GM18951 (cell line): ENCODE results near the gene ESRRB.

Experiments used
- POLR2A ChIP-seq: IDR thresholded peaks from 4 replicates; pipeline ENCODE4 v1.6.1; 2011; ENCODE audit warnings: mild to moderate bottlenecking; ENCODE audit not compliant: insufficient read length, insufficient read depth; ENCODE audit errors: extremely low read depth
- in situ Hi-C: fragments of 300-500 bp; cut with MboI; formaldehyde crosslinking; loops from one replicate; pipeline ENCODE4 v1.12.0; 2022; ENCODE audit warnings: low sequenced_read_pairs, mixed read lengths, inconsistent platforms; ENCODE audit not compliant: unreplicated experiment

Gene ESRRB

GRCh38 chr14:76339728-76340615 lies 36.0 kb upstream of the ESRRB start:
- in situ Hi-C loops, result no loop called here
- TF ChIP-seq POLR2A, result no peak

- in situ Hi-C loops, result no loop called here
- no peak for TF ChIP-seq POLR2A
Observed at GRCh38 chr14:76343386-76343785, 32.6 kb upstream of the ESRRB start.

GRCh38 chr14:76346391-76347160 lies 29.4 kb upstream of the ESRRB start:
- in situ Hi-C loops, result no loop called here
- no peak for TF ChIP-seq POLR2A

GRCh38 chr14:76348898-76349297 lies 27.0 kb upstream of the ESRRB start:
- in situ Hi-C loops, result no loop called here
- TF ChIP-seq POLR2A, result no peak

- in situ Hi-C loops, result loop anchor here (10.0 to 25.0 kb wide), 2 partner anchors 295 to 638 kb away; no protein-coding TSS in a partner anchor
Observed at GRCh38 chr14:76349993-76350392, 25.9 kb upstream of the ESRRB start.

GRCh38 chr14:76350671-76351070 lies 25.3 kb upstream of the ESRRB start:
- in situ Hi-C loops, result loop anchor here (10.0 to 25.0 kb wide), 2 partner anchors 296 to 638 kb away; no protein-coding TSS in a partner anchor
- no peak for TF ChIP-seq POLR2A

More at GRCh38 chr14:76349993-76350392, 25.9 kb upstream of the ESRRB start:
- TF ChIP-seq POLR2A, result no peak

GRCh38 chr14:76351941-76352340 lies 24.0 kb upstream of the ESRRB start:
- no peak for TF ChIP-seq POLR2A
- in situ Hi-C loops, result loop anchor here (10.0 to 25.0 kb wide), 2 partner anchors 297 to 640 kb away; no protein-coding TSS in a partner anchor

GRCh38 chr14:76352639-76353281 lies 23.2 kb upstream of the ESRRB start:
- in situ Hi-C loops, result loop anchor here (10.0 to 25.0 kb wide), 2 partner anchors 298 to 640 kb away; no protein-coding TSS in a partner anchor
- no peak for TF ChIP-seq POLR2A

GRCh38 chr14:76354310-76354709 lies 21.6 kb upstream of the ESRRB start:
- in situ Hi-C loops, result loop anchor here (10.0 to 25.0 kb wide), 2 partner anchors 300 to 642 kb away; no protein-coding TSS in a partner anchor
- no peak for TF ChIP-seq POLR2A

GRCh38 chr14:76355771-76356170 lies 20.2 kb upstream of the ESRRB start:
- TF ChIP-seq POLR2A, result no peak
- in situ Hi-C loops, result loop anchor here (10.0 to 25.0 kb wide), 2 partner anchors 301 to 643 kb away; no protein-coding TSS in a partner anchor

- in situ Hi-C loops, result loop anchor here (25.0 kb wide), 1 partner anchor 659 kb away; no protein-coding TSS in a partner anchor
- TF ChIP-seq POLR2A, result no peak
Observed at GRCh38 chr14:76371066-76371465, 4.9 kb upstream of the ESRRB start.

- in situ Hi-C loops, result loop anchor here (25.0 kb wide), 1 partner anchor 661 kb away; no protein-coding TSS in a partner anchor
- no peak for TF ChIP-seq POLR2A
Observed at GRCh38 chr14:76373456-76373855, 2.5 kb upstream of the ESRRB start.
